Esophagus squamous epithelium (tissue), 4 donors: ENCODE results near the gene DNAJC17.
A peak's percentile ranks its signal among the peaks of the same experiment; 100 is the strongest.

Experiments
- POLR2A ChIP-seq, 4 donors: fragments of 450-650 bp; IDR thresholded peaks; one replicate each; pipeline ENCODE4 v1.6.1; 2017; ENCODE audit warnings: antibody characterized with exemption in 4 of 4, mild to moderate bottlenecking in 4 of 4, moderate library complexity in 3 of 4
- TF ChIP-seq, protein P1 (sequence below), 6 experiments: fragments of 450-650 bp in 4 of 6; fragments of 200-600 bp in 2 of 6; sonication (generic) in 2 of 6; IDR thresholded peaks; one replicate each; pipeline ENCODE4 v1.5.1; 2016 to 2019; ENCODE audit warnings: antibody characterized with exemption in 6 of 6, mild to moderate bottlenecking in 4 of 6, moderate library complexity in 4 of 6

DNA sequence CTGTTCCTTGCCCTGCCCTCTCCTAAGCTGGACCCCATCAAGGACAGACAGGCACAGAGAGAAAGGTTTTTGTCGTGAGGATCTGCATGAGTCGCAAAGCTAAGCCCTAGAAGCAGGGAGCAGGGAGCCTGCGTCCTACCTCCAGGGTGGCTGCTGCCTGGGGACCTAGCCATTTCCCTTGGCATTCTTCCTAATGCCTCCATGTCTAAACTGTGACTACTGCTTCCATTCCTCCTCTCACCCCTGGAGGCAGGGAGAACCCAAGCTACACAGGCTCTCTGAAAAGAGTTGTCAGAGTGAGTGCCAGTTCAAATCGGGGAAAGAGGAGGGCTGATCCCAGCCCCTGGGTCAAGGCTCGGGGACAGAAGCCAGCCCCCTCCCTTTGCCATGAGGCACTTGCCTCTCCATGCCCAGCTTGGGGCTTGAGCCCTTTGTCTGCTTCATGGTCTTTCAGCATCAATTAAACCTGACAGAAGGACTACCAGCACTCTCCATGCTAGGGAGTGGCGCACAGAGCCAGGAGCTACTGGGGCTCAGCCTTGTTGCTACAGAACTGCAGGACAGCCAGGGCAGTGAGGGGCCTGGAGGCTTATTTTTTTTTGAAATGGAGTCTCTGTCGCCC, 41.0 kb downstream of the DNAJC17 start:
- TF ChIP-seq, protein P1, sequence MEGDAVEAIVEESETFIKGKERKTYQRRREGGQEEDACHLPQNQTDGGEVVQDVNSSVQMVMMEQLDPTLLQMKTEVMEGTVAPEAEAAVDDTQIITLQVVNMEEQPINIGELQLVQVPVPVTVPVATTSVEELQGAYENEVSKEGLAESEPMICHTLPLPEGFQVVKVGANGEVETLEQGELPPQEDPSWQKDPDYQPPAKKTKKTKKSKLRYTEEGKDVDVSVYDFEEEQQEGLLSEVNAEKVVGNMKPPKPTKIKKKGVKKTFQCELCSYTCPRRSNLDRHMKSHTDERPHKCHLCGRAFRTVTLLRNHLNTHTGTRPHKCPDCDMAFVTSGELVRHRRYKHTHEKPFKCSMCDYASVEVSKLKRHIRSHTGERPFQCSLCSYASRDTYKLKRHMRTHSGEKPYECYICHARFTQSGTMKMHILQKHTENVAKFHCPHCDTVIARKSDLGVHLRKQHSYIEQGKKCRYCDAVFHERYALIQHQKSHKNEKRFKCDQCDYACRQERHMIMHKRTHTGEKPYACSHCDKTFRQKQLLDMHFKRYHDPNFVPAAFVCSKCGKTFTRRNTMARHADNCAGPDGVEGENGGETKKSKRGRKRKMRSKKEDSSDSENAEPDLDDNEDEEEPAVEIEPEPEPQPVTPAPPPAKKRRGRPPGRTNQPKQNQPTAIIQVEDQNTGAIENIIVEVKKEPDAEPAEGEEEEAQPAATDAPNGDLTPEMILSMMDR (IDR thresholded peaks at IDR 0.05) = peak in 1 of 6 experiments; percentile 7
- TF ChIP-seq POLR2A (IDR thresholded peaks at IDR 0.05) = no peak
